GM13976 (cell line): ENCODE data around the gene HNRNPL.
"Not testable (repeated sequence)": the region's sequence is repeated elsewhere in the genome, so short reads cannot be mapped to it uniquely, and the experiment has no call there.

Experiments used
- DNase-seq: peaks from one replicate; pipeline ENCODE4 v3.0.0; 2012; ENCODE audit warnings: low spot score
- in situ Hi-C: fragments of 300-500 bp; cut with MboI; formaldehyde crosslinking; loops from one replicate; pipeline ENCODE4 v1.12.0; 2022; ENCODE audit warnings: low sequenced_read_pairs, mixed read lengths, inconsistent platforms; ENCODE audit not compliant: unreplicated experiment
- TF ChIP-seq, protein P1 (sequence below): IDR thresholded peaks from 2 replicates; pipeline ENCODE4 v1.5.1; 2012; ENCODE audit warnings: borderline replicate concordance, mild to moderate bottlenecking; ENCODE audit not compliant: insufficient read depth; ENCODE audit errors: extremely low read depth, missing control alignments, control extremely low read depth

The HNRNPL gene

DNA sequence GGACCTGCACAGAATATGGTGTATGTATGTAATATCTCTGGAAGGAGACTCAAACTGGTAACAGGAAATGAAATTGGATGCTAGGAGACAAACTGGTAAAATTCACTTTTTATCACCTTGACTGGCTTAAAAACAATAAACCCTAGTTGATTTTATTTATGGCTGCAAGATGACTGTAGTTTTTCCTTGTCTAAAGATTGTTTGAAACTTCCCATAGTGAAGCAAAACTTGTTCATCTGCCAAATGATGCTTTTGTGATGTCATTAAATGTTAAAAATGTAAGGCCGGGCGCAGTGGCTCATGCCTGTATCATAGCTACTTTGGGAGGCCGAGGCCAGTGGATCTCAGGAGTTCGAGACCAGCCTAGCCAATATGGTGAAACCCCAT is 15.7 kb downstream of the HNRNPL start:
- DNase-seq: no peak
- TF ChIP-seq, protein P1, sequence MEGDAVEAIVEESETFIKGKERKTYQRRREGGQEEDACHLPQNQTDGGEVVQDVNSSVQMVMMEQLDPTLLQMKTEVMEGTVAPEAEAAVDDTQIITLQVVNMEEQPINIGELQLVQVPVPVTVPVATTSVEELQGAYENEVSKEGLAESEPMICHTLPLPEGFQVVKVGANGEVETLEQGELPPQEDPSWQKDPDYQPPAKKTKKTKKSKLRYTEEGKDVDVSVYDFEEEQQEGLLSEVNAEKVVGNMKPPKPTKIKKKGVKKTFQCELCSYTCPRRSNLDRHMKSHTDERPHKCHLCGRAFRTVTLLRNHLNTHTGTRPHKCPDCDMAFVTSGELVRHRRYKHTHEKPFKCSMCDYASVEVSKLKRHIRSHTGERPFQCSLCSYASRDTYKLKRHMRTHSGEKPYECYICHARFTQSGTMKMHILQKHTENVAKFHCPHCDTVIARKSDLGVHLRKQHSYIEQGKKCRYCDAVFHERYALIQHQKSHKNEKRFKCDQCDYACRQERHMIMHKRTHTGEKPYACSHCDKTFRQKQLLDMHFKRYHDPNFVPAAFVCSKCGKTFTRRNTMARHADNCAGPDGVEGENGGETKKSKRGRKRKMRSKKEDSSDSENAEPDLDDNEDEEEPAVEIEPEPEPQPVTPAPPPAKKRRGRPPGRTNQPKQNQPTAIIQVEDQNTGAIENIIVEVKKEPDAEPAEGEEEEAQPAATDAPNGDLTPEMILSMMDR: no peak
- in situ Hi-C loops: no loop called here

DNA sequence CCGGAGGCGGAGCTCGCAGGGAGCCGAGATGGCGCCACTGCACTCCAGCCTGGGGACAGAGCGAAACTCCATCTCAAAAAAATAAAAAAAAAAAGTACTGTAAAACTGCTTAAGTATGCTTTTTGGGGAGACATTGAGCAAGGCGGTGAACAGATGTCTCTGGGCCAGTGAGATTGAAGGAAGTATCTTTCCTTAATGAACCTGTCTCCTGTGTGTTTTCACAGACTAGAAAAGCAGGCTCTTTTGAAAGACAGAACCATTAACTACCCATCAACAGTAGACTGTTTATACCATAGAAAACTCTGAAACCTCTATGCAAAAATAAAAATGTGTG is 16.7 kb downstream of the HNRNPL start:
- in situ Hi-C loops: no loop called here
- TF ChIP-seq, protein P1: no peak
- no peak for DNase-seq

DNA sequence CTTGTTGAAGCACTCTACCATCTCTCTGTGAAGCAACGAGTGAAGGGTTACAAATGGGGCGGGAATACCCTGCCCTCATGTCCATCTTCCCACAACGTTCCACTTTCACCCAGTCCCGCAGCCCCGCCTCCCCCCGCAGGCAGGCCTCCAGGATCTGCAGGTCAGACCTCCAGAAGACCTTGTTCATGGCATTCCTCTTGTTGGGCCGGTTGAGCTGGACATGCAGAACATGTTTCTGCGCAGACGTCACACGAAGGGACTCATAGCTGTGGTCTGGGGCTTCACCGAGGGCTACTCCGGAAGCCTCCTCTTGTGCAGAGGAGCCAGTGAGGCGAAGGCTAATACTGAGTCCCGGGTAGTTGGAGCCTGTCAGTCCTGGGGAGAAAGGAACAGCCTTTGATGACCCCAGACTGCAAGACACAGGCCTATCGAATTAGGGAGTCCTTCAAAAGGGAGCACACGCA is 18.6 kb downstream of the HNRNPL start:
- TF ChIP-seq, protein P1: no peak
- in situ Hi-C loops: no loop called here

DNA sequence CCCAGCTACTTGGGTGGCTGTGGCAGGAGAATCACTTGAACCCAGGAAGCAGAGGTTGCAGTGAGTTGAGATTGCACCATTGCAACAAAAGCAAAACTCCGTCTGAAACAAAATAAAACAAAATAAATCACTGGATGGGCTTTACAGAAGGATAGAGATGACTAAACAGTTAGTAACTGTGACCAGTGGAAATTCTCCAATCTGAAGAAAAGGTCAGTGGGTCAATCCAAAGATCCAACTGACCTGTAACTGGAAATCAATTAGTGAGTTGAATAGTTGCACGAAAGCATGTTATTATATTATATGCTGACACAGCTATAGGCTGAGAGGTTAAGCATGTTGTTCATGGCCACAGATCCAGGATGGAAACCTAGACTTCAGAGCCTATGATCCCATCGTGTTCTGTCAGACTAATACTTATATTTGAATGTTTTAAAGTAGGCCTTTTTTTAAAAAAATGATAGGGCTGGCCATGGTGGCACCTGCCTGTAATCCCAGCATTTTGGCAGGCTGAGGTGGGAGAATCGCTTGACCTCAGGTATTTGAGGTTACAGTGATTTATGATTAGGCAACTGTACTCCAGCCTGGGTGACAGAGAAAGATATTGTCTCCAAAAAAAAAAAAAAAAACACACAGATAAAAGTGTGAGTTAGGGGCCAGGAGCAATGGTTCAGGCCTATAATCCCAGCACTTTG is 19.6 kb downstream of the HNRNPL start:
- in situ Hi-C loops: no loop called here
- TF ChIP-seq, protein P1: no peak
- no peak for DNase-seq

More for the DNA sequence above, 18.6 kb downstream of the HNRNPL start:
- DNase-seq: peak; percentile 81

DNA sequence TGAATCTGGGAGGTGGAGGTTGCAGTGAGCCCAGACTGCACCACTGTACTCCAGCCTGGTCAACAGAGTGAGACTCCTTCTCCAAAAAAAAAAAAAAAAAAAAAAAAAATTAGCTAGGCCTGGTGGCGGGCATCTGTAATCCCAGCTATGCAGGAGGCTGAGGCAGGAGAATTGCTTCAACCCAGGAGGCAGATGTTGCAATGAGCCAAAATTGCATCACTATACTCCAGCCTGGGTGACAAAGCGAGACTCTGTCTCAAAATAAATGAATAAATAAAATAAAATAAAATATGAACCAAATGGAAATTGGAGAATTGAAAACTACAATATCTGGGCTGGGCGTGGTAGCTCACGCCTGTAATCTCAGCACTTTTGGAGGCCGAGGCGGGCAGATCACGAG is 20.6 kb downstream of the HNRNPL start:
- in situ Hi-C loops: not testable (repeated sequence)

DNA sequence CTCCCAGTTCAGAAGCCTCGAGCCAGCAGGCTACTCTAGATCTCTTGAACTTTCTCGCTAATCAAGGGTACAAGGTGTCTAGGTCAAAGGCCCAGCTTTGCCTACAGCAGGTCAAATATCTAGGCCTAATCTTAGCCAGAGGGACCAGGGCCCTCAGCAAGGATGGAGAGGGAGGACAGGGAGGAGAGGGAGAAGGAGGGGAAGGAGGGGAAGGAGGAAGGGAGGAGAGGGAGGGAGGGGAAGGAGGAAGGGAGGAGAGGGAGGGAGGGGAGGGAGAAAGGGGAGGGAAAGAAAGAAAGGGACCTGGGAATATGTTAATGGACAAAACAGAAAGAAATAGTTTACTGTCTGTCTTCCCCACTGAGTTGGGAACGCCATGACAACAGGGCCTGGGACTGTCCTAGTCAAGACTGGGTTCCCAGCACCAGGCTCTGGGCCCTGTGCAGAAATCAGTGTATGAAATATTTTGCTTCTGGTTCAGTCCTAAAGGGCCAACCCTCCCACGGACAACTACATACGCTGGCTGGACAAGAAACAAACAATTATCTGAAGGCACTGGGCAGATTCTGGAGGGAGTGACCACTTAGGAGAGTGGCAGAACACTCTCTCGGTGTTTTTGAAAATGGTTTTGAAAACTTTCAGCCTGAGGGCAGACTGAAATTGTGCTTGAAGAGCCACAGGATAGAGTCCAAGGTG is 22.8 kb downstream of the HNRNPL start:
- DNase-seq: no peak
- TF ChIP-seq, protein P1: no peak
- in situ Hi-C loops: no loop called here

More for the DNA sequence above, 20.6 kb downstream of the HNRNPL start:
- DNase-seq: not testable (repeated sequence)

DNA sequence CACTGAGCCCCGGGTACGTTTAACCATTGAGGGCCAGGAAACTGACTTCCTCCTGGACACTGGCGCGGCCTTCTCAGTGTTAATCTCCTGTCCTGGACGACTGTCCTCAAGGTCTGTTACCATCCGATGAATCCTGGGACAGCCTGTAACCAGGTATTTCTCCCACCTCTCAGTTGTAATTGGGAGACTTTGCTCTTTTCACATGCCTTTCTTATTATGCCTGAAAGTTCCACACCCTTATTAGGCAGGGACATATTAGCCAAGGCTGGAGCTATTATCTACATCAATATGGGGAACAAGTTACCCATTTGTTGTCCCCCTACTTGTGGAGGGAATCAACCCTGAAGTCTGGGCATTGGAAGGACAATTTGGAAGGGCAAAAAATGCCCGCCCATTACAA is 23.9 kb downstream of the HNRNPL start:
- DNase-seq, in situ Hi-C loops: not testable (repeated sequence)

DNA sequence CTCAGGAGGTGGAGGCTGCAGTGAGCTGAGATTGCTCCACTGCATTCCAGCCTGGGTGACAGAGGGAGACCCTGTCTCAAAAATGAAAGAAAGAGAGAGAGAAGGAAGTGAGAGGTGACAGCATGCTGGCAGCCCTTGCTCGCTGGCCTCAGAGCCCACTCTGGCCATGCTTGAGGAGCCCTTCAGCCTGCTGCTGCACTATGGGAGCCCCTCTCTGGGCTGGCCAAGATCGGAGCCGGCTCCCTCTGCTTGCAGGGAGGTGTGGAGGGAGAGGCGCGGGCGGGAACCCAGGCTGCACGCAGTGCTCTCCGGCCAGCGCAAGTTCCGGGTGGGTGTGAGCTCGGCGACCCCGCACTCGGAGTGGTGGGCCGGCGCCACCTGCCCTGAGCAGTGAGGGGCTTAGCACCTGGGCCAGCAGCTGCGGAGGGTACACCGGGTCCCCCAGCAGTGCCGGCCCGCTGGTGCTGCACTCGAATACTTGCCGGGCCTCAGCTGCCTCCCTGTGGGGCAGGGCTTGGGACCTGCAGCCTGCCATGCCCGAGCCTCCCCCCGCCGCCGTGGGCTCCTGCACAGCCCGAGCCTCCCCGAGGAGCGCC is 28.5 kb downstream of the HNRNPL start:
- in situ Hi-C loops, DNase-seq: not testable (repeated sequence)
